Inflammatory macrophage treated with lipopolysaccharide for 1 hour (primary cell): ENCODE data around the gene FAM174C.
"Not testable (repeated sequence)": the region's sequence is repeated elsewhere in the genome, so short reads cannot be mapped to it uniquely, and the experiment has no call there.

Experiments used
- DNase-seq, 2 donors: peaks; one replicate each; pipeline ENCODE4 v3.0.0-alpha.2; 2020 to 2022

Gene FAM174C

DNA sequence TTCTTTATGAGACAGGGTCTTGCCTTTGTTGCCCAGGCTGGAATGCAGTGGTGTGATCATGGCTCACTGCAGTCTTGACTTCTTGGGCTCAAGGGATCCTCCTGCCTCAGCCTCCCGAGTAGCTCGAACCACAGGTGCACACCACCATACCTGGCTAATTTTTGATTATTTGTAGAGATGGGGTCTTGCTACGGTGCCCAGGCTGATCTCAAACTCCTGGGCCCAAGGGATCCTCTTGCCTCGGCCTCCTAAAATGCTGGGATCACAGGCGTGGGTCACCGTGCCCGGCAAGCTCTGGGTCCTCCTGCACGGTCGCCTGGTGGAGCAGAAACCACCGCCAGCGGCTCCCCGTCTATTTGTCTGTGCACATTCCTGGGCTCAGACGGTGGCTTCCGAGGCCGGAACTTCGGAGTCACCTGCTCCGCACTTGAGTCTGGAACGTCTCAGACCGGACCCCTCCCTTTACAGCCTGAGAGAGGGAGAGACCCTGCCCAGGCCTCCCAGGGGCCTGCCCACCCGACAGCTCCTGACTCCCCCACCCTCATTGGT lies 32.5 kb downstream of the FAM174C start:
- no peak for DNase-seq

DNA sequence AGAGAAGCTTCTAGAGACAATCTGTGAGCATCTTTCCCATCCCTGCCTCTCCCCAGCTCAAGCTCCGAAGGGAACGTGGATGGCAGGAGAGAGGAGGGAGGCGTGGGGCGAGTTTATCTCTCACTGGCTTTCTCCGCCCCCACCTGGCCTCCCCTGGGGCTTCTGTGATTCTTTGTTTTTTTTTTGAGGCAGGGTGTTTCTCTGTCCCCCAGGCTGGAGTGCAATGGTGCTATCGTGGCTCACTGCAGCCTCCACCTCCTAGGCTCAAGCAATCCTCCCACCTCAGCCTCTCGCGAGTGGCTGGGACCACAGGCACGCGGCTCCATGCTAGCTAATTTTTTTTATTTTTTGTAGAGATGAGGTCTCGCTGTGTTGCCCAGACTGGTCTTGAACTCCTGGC lies 33.4 kb downstream of the FAM174C start:
- DNase-seq = no peak

DNA sequence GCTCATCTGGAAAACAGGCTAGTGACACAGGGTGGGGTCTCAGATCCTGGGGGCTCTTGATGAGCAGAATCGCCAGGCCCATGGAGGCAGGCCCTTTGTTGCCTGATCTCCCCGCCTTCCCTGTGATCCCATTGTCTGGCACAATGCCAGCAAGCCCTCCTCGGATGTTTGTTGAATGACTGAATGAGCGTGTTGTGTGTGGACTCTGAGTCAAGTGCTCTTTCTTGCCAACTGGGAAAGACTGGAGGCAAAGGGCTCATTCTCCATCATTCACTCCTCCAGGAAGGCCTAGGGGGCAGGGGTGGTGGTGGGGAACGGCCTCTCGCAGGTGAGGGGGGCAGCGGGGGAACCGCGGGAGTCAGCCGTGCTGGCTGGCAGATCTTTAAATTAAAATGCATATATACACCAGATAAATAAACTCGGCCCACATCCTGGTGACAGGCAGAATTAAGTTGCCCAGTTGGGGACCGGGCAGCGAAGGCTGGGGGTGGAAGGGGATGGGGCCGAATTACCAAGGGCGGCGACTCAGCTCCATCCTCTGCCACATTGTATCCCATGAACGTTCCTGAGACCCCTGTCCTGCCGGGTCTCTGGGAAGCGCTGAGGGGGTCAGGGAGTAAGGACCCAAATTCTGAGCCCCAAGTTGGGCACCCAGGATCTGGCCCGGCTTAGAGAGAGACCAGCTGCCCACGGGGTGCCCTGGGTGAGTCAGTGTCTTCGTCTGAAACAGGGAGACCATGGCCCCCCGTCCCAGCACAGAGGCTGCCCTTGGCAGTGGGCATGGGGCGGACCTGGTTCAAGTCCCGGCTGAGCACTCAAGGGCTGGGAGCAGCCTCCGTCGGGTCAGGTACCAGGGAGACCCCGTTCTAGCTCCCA lies 34.9 kb downstream of the FAM174C start:
- no peak for DNase-seq

DNA sequence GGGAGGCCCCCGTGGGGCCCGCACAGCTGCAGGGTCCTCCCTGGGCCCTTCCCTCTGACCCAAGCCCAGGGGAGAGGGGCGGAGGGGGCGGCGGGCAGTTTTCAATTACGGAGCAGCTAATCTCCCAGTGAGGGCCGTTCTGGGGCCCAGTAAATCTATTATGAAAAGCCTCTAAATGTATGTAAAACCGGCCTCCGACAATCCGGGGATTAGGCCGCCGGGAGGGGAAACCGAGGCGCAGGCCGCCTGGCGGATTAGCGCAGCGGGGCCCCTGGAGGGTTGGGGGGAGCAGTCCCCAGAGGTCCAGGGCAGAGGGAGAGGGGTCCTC lies 35.5 kb downstream of the FAM174C start:
- DNase-seq = no peak

DNA sequence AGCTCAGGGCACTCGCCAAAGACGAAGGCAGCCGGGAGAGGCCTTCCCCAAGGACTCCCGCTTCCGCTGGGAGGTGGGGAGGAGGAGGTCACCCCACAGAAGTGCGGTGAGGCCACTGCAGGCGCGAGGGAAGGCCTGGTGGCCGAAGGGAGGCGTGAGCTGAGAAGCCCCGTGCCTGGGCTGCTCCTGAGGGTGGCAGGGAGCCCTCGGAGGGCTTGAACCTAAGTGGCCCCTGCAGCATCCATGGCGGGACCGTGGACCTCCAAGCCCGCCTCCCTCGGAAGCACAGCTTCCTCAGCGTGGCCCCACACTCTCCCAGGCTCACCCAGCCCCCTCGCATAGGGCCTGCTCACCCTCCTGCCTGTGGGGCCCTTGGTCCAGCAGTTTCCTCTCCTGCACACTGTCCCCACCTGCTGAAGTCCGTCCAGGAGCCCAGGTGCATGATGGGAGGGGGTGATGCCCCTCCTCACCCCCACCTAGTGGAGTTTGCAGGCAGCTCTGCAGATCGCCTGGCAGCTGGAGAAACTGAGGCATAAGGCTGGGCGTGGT lies 36.3 kb downstream of the FAM174C start:
- no peak for DNase-seq

DNA sequence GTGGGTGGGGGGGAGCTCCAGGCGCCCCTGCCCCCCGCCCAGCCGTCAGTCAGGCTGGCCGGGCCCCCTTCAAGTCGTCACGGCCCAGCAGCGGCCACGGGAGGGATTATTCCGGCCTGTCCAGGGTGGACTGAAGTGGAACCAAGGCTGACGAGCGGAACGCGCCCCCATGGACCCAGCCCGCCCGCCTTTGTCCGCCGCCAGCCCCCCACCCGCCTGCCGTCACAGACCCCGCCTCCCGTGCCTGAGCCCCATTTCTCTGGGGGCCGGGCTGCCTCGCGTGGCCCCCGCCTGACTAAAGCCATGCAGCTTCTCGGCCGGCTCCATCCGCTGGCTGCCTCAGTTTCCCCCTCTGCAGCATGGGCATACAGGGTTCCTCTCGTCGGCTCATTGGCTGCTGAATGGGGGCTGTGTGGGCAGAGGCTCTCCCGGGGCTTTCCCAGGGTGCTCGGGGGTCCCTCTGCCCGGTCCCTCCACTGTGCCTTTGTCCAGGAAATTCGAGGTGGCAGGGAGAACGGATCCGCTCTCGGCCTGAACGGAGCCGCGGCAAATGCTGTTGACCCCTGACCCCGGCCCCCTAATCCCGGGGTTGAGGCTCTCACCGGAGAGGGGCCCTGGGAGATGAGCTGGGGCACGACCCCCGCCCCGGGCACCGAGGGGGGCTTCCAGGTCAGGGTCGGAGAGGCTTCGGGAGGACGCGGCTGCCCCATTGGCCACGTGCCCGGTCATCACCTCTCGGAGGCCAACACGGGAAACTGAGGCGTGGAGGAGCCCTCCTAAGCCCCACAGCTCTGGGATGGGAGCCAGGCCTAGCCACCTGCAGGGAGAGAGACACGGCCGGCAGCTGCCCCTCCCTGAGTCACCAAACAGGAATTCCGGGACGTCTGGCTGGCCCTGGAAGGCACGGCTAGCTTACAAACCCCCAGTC lies 37.7 kb downstream of the FAM174C start:
- no peak for DNase-seq

DNA sequence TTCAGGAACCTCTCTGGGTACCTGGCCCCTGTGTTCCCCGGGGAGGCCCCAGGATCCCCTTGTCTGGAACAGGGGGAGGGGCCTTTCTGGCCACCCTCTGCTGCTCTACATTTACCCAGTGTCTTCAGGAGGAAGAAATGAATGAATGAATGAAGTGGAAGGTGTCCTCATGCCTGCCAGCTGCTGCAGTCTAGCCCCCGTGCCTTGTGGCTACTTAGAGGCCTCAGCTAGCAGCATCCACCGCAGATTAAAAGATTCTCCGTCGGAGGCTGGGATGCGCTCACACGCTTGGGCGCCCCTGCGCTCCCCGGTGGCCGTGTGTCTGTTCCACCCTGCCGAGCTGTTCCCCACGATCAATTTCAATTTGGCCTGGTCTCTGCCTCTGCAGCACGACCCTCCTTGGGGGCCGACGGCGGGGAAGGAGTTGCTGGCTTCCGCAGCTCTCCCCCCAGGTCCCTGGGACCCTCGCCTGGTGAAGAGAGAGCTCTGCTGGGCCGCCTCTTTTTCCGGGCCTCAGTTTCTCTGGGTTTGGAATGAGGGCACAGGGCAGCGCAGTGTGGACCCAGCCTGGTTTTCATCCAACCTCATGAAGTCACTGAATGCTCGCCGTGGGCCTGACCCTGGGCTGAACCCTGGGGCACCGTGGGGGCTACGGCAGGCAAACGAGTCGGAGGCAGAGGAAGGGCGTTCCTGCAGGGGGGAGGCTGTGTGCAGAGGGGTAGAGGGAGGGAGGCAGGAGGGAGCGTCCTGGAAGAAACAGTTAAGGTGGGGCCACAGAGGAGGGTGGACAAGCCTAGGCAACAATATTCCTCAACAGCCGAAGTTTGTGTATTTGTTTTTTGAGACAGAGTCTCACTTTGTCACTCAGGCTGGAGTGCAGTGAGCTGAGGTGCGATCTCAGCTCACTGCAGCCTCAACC lies 38.6 kb downstream of the FAM174C start:
- no peak for DNase-seq

DNA sequence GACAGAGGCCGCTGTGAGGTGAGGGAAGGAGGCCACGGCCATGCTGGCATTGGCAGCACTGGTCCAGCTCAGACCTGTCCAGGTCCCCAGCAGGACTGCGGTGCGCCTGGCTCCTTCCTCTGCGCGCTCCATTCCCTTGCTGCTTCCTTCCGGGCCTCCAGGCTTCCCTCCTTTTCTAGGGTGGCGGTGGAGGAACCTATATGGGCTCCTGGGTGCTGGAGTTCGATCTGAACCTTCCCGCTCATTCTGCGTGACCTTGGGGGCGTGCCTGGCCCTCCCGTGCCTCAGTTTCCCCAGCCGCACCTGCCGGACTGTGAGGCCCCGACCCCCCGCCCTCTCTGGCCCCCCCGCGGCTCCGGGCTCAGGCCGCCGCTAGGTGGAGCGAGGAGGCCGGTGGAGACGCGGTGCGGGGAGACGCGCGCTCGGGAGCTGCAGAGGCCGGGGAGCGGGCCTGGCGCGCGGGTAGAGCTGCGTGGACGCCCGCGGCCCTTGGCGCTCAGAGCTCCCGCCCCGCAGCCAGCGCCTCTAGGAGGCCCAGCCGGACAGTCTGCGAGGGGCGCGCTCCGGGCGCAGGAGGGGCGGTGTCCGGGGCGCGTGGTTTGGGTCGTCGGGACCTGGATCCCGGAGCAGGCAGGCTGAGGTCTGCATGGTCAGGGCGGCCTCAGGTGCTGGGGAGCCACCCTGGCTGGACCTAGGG lies 40.3 kb downstream of the FAM174C start:
- peak; percentile 5 to 16 for DNase-seq

DNA sequence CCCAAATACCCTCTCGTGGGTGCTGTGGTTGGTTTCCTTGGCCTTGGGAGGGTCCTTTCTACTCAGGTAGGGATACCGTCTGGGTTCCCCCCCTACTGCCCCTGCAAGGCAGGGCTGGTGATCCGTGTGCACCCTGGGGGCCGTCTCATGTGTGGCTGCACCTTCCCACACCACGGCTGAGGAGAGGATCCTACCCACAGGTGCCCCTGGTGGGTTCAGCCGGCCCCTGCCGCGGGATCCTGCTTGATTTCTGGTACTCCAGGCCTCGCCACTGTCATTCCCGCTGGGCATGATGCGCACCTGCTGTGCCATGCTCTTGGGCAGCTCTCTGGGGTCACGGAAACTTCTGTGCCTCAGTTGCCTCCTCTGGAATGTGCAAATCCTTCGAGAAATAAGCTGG lies 41.1 kb downstream of the FAM174C start:
- no peak for DNase-seq

DNA sequence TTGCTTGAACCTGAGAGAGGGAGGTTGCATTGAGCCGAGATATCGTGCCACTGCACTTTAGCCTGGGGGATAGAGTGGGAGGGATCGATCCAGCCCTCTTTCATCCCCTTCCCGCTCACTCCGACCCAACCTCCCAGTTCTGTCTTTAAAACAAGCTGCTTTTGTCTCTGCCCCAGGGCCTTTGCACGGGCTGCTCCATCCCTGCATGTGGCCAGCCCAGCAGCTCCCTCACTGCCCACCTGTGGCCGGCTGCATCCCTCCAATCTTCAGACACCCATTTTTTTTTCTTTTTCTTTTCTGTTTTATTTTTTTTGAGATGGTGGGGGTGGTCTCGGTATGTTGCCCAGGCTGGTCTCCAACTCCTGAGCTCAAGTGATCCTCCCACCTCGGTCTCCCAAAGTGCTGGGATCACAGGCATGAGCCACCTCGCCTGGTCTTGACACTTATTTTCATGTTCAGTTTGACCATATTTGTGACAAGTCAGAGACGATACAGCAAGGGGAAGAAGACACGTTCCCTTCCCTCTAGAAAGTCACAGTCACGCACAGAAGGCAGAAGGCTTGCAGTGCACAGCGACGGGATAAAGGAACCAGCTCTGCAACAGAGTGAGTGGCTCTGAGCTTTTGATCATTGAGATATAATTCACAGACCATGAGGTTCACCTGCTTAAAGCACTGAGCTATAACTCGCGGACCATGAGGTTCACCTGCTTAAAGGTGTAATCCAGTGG lies 42.1 kb downstream of the FAM174C start:
- no peak for DNase-seq

DNA sequence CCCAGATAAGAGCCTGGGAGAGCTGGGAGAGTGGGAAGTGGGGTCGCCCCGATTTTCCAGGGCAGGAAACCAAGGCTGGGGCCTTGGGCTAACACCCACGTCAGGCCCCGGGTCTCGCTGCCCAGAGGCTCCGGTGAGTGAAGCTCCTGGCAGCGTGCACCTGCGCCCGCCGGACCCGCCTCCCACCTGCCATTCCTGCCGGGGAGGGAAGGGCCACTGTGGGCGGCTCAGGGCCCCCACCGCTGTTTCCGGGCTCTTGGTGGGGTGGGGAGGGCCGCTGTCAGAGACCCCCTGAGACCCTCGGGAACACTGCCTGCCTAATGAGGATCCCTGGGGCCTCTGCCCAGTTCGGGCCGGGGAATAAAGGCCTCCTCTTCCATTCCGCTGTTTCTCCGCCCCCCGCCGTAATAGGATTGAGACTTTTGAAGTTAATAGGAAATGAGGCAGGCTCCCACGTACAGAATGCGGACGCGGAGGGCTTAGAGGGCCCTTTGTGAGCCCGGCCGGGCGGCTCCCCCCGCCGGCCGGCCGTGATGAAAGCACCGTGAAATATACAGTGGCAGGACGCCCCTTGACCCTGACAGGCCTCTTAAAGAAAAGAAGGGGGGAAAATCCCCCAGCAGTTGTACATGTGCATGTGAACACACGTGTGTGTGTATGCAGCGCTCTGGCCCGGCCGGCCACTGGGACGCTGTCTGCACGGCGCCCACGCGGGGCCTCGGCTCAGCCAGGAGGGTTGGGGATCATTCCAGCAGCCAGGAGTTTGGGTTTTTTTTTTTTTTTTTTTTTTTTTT lies 43.5 kb downstream of the FAM174C start:
- DNase-seq = no peak

DNA sequence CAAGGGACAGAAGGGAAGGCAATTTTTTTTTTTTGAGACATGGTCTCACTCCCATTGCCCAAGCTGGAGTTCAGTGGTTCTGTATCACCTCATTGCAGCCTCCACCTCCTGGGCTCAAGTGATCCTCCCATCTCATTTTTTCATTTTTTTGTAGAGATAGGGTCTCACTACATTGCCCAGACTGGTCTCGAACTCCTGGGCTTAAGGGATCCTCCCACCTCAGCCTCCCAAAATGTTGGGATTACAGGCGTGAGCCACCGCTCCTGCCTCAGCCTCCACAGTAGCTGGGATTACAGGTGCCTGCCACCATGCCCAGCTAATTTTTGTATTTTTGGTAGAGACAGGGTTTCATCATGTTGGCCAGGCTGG lies 44.9 kb downstream of the FAM174C start:
- not testable (repeated sequence) for DNase-seq

DNA sequence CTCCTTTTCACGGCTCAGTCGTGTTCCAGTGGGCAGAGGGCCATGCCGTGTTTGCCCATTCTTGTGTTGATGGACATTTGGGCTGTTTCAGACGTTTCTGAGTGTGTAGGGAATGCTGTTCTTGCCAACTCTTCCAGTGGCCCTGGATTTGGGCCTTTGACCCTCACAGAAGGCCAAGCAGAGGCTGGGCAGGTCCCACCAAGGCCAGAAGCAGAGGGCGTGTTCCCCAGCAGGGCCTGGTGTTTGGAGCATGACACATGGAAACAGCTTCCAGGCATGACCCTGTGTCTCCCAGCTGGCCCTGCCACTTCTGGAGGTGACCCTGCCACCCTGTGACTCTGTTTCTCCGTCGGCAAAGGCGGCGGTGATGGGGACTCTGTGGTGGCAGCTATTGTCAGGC lies 46.2 kb downstream of the FAM174C start:
- no peak for DNase-seq

DNA sequence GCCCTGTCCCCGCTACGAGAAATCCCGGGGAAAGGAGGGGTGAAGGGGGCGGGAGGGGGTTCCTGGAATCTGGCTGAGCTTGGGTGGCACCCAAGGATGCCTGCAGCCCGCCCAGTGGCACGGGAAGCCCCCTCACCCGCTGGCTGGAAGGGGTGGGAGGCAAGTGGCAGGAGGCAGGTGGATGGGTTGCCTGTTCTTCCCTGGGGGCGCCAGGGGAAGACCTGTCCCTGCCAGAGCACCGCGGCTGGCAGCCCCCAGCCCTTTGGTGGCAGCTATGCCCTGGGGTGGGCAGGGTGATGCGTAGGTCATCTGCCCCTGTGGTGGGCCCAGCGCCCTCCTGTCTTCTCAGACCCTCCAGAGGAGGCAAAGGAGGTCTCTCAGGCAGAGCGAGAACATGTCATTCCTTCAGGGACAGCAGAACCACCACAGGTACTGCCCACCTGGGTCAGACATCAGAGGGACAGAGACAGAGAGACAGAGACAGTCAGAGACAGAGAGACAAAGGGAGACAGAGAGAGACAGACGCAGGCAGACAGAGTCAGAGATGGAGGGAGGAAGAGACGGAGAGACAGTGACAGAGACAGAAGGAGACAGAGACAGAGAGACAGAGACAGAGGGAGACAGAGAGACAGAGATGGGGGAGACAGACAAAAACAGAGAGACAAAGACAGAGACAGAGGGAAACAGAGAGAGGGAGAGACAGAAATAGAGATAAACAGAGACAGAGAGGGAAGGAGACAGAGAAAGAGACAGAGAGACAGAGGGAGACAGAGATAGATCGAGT lies 47.1 kb downstream of the FAM174C start:
- DNase-seq = no peak

DNA sequence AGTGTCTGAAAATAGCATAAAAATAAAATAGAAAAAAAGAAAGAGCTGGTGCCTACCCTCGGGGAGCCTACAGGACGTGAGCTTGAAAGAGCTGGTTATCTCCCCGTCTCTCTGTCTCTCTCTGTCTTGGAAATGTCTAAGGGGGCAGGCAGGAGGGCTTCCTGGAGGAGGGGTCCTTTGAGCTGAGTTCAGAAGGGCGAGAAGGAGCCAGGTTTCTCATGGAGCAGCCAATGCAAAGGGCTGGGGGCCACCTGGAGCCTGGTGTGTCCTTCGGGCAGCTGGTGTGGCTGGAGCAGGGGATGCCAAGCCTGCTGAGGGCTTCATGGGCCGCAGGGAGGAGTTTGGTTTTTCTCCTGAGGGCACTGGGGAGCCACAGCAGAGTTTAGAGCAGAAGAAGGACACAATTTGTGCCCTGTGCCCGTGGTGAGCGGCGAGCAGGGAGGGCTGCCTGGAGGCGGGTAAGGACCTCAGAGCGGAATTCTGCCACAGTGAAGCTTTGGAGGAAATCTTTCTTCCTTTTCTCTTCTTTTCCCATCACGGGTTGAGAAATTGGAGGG lies 49.0 kb downstream of the FAM174C start:
- no peak for DNase-seq

DNA sequence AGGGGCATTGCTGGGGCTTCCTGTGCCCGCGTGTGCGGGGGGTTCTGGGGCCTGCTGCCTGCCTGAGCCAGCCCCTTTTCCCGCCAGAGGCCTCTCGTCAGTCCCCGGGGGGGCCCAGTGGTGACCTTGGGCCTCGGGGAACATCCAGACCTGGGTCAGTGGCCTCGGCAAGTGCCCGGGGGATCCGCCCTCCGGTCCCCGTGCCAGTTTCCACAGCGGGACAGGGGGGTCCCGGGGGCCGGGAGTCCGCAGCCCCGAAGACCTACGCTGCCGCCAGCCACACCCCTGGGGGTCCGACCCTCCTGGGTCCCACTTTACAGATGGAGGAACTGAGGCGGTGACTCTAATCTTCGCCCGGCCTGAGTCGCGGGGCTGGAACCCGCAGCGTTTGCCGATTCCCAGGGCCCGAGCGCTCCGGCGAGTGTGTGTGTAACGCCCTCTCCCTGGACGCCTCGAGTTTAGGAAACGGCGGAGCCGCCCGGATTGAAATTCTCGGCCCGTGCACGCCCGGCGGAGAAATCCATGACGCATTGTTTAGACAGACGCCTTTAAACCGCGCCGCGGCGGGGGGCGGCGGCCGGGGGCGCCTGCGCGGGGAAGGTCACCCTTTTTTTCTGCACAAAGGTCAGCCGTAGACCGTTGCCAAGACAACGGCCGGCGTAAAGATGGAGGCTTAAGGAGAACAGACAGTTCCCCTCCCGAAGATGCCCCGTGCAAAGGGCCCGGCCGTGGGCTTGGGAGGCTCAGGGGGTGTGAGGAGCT lies 49.7 kb downstream of the FAM174C start:
- DNase-seq = peak; percentile 33 to 42

DNA sequence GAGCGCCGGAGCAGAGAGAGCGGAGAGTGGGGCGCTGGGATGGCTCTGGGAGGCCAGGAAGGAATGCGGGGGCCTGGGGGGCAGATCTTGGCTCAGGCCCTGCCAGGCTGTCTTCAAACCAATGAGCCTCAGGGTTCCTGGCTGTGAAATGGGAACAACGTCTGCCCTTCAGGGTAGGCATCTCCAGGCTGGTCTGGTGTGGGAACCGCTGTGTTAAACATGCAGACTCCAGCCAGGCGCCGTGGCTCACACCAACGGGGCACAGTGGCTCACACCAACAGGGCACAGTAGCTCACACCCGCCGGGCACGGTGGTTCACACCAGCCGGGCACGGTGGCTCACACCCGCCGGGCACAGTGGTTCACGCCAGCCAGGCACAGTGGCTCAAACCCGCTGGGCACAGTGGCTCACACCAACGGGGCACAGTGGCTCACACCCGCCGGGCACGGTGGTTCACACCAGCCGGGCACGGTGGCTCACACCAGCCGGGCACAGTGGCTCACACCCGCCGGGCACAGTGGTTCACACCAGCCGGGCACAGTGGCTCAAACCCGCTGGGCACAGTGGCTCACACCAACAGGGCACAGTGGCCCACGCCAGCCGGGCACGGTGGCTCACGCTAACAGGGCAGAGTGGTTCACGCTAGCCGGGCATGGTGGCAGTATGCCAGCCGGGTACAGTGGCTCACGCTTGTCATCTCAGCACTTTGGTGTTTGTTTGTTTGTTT lies 50.4 kb downstream of the FAM174C start:
- DNase-seq = no peak
